ENCODE measurements around the gene CLIC5.

The CLIC5 gene

DNA sequence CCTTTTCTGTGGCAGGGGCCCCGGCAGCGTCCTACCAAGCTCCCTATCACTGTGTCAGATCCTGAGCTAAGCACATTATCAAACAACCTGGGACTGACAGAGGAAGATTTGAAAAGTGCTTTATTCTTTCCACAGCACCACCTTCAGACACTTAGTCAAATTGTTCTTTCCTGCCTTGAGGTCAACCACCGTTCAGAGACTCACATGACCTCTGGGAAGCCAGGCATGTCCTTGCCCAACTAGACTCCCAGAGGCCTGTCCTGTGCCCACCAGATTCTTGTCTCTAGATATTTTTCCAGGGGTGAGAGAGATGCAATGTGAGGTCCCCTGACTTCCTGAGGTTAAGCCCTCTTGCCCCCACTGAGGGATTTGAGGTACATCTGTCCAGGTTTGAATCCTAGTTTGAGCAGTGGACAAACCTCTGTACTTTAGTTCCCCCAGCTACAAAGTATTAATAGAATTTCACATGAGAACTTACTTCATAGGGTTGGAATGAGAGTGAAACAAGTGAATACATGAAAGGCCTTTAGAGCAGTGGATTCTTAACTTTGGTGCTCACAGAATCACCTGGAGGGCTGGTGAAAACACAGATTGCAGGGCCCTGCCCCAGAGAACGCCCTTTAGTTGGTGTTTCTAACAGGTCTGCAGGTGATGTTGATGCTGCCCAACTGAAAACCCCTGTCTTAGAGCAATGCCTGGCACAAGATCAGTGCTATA is 179.8 kb downstream of the CLIC5 start:
- DNase-seq: no peak

DNA sequence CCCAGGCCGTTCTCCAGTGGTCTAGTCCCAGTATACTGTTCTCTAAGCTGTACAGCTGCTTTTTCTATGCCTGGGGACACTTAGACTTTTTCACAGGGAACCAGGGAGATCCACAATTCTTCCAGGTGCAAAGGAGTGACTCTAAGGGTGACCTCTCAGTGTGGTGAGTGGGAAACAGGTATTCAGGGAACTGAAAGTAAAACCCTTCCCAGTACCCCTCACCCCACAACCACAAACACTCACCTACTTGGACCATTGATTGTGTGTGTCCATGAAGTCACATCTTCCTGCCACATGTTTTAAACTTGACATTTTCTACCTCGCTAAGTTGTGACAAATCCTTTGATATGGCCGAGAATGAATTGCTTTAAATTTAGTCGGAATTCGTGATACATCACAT is 183.6 kb downstream of the CLIC5 start:
- no peak for DNase-seq

All from islet precursor cell (in vitro differentiated cells).